Activated B cell treated with CpG ODN at 0.5 μM for 24 hours (primary cell): ENCODE measurements around the gene DENND5B. TPM values are rescaled to one million over a fixed set of nuclear protein-coding genes. Genes with fewer than 3 reads are reported as not detected.

Source experiments
- ATAC-seq: fragments of 200-7000 bp; cut with Tn5 transposase; one replicate; pipeline ENCODE4 v1.10.0; 2021; ENCODE audit warnings: low read depth, mild to moderate bottlenecking, moderate library complexity
- CTCF ChIA-PET: fragments of 350-600 bp; sonication (Branson Sonifier 250); formaldehyde crosslinking; loops from one replicate; lab custom pipeline; 2021; ENCODE audit warnings: antibody characterized with exemption; lab: Charles Lee
- POLR2A ChIA-PET: fragments of 350-600 bp; sonication (Branson Sonifier 250); formaldehyde crosslinking; loops from one replicate; lab custom pipeline; 2021; ENCODE audit warnings: antibody characterized with exemption; lab: Charles Lee
- DNase-seq: peaks from one replicate; pipeline ENCODE4 v3.0.0; 2022
- H3K27ac Mint-ChIP-seq: one replicate; pipeline ENCODE4 v1.8.0; 2020; ENCODE audit warnings: mixed read lengths
- H3K27me3 Mint-ChIP-seq: one replicate; pipeline ENCODE4 v1.8.0; 2021; ENCODE audit warnings: mixed read lengths
- H3K36me3 Mint-ChIP-seq: one replicate; pipeline ENCODE4 v1.8.0; 2021; ENCODE audit warnings: low read depth, mixed read lengths
- H3K4me1 Mint-ChIP-seq: one replicate; pipeline ENCODE4 v1.8.0; 2021; ENCODE audit warnings: mixed read lengths
- H3K4me3 Mint-ChIP-seq: one replicate; pipeline ENCODE4 v1.8.0; 2020; ENCODE audit warnings: mild to moderate bottlenecking, mixed read lengths
- H3K9me3 Mint-ChIP-seq: one replicate; pipeline ENCODE4 v1.8.0; 2020; ENCODE audit warnings: mixed read lengths
- CTCF ChIP-seq: fragments of 200-600 bp; IDR thresholded peaks from one replicate; pipeline ENCODE4 v1.8.0; 2022; ENCODE audit warnings: antibody characterized with exemption, mild to moderate bottlenecking
- intact Hi-C: fragments of 100-400 bp; cut with micrococcal nuclease; formaldehyde crosslinking; loops from one replicate; pipeline ENCODE4 v1.15.1; 2024
- total RNA-seq: library from RNA; stranded (reverse); gene quantifications from 2 replicates; pipeline ENCODE4 v1.2.3, GENCODE V29; 2022

Gene DENND5B
- total RNA-seq, 1 donor from 2014 or later = 64.1 TPM

- ATAC-seq (no peak), DNase-seq (no peak)
- no peak for TF ChIP-seq CTCF
- Mint-ChIP-seq H3K4me3 (no peak overlapping the region), H3K4me1 (peaks cover 28% of the 10 kb centered on the region), H3K9me3 (no peaks in the 10 kb centered on the region), H3K27me3 (no peaks in the 10 kb centered on the region), H3K27ac (peak overlapping the region; percentile 15), H3K36me3 (peaks cover 51% of the 10 kb centered on the region)
- POLR2A ChIA-PET = interaction anchor here (0.6 to 0.8 kb wide), 2 partner anchors 11 to 83 kb away, joined by 3 to 4 read pairs; no protein-coding TSS in a partner anchor
- intact Hi-C loops = no loop called here
- CTCF ChIA-PET = no interaction called here
These were observed 105.4 kb downstream of the DENND5B start for GRCh38 chr12:31485571-31485970.

- no peak for ATAC-seq
- Mint-ChIP-seq H3K27me3 (no peaks in the 10 kb centered on the region), H3K4me1 (peaks cover 52% of the 10 kb centered on the region), H3K36me3 (peaks cover 51% of the 10 kb centered on the region), H3K9me3 (no peaks in the 10 kb centered on the region), H3K27ac (no peak overlapping the region), H3K4me3 (no peak overlapping the region)
- no peak for DNase-seq
- CTCF ChIA-PET = interaction anchor here (0.6 kb wide), 1 partner anchor 153 kb away, joined by 6 read pairs; no protein-coding TSS in a partner anchor
- POLR2A ChIA-PET = no interaction called here
- no peak for TF ChIP-seq CTCF
- intact Hi-C loops = no loop called here
These were observed 108.1 kb downstream of the DENND5B start for GRCh38 chr12:31482816-31483215.

GRCh38 chr12:31481415-31481814, 109.5 kb downstream of the DENND5B start:
- no peaks in the 10 kb centered on the region for H3K9me3 Mint-ChIP-seq
- peaks cover 55% of the 10 kb centered on the region for H3K36me3 Mint-ChIP-seq
- TF ChIP-seq CTCF = no peak
- ChIA-PET CTCF (no interaction called here), POLR2A (no interaction called here)
- DNase-seq = no peak
- intact Hi-C loops = loop anchor here (2.0 kb wide), 1 partner anchor 13 kb away; no protein-coding TSS in a partner anchor
- no peaks in the 10 kb centered on the region for H3K27me3 Mint-ChIP-seq
- H3K27ac Mint-ChIP-seq = peak overlapping the region; percentile 36
- no peak overlapping the region for H3K4me3 Mint-ChIP-seq
- no peak for ATAC-seq
- H3K4me1 Mint-ChIP-seq = peaks cover 60% of the 10 kb centered on the region

- no peak for TF ChIP-seq CTCF
- peaks cover 2% of the 10 kb centered on the region for H3K9me3 Mint-ChIP-seq
These were observed 111.3 kb downstream of the DENND5B start for GRCh38 chr12:31479516-31480210.

GRCh38 chr12:31478898-31479297, 112.0 kb downstream of the DENND5B start:
- ChIA-PET CTCF (no interaction called here), POLR2A (no interaction called here)
- H3K36me3 Mint-ChIP-seq = peaks cover 59% of the 10 kb centered on the region
- no peak for TF ChIP-seq CTCF
- H3K27ac Mint-ChIP-seq = no peak overlapping the region
- no peaks in the 10 kb centered on the region for H3K27me3 Mint-ChIP-seq
- peaks cover 66% of the 10 kb centered on the region for H3K4me1 Mint-ChIP-seq
- peaks cover 2% of the 10 kb centered on the region for H3K9me3 Mint-ChIP-seq
- intact Hi-C loops = loop anchor here (5.0 kb wide), 2 partner anchors 33 to 158 kb away; no protein-coding TSS in a partner anchor
- DNase-seq (no peak), ATAC-seq (no peak)
- H3K4me3 Mint-ChIP-seq = no peak overlapping the region

More at GRCh38 chr12:31479516-31480210, 111.3 kb downstream of the DENND5B start:
- intact Hi-C loops = loop anchor here (2.0 to 5.0 kb wide), 3 partner anchors 15 to 158 kb away; no protein-coding TSS in a partner anchor
- no peak overlapping the region for H3K4me3 Mint-ChIP-seq
- H3K4me1 Mint-ChIP-seq = peaks cover 68% of the 10 kb centered on the region
- CTCF ChIA-PET = no interaction called here
- H3K27ac Mint-ChIP-seq = peak overlapping the region; percentile 21
- H3K27me3 Mint-ChIP-seq = no peaks in the 10 kb centered on the region
- DNase-seq (no peak), ATAC-seq (peak; percentile 68)
- peaks cover 59% of the 10 kb centered on the region for H3K36me3 Mint-ChIP-seq
- POLR2A ChIA-PET = no interaction called here
